Caco-2 (cell line): Measurements from ENCODE around the gene MICAL3. TPM values are rescaled to one million over a fixed set of nuclear protein-coding genes. Genes with fewer than 3 reads are reported as not detected.
A peak's percentile ranks its signal among the peaks of the same experiment; 100 is the strongest.
"Not testable (repeated sequence)": the region's sequence is repeated elsewhere in the genome, so short reads cannot be mapped to it uniquely, and the experiment has no call there.

ENCODE experiments used
- Bru-seq: library from RNA; stranded (reverse); fragments of 400-500 nt; gene quantifications from one replicate; lab custom pipeline; 2021; lab: Mats Ljungman, UMichigan
- BruChase-seq, 2 experiments: library from RNA; stranded (reverse); fragments of 400-500 nt; gene quantifications; one replicate each; lab custom pipeline; 2021; lab: Mats Ljungman, UMichigan
- BruUV-seq: library from RNA; stranded (reverse); fragments of 400-500 nt; replicated peaks from 2 replicates; lab custom pipeline; 2021; lab: Mats Ljungman, UMichigan
- CTCF ChIA-PET: fragments of 300-600 bp; sonication (Branson Sonifier 250); formaldehyde crosslinking; loops from one replicate; lab custom pipeline; 2022; ENCODE audit warnings: antibody characterized with exemption; lab: Charles Lee
- POLR2A ChIA-PET: fragments of 300-600 bp; sonication (Branson Sonifier 250); formaldehyde crosslinking; loops from one replicate; lab custom pipeline; 2022; ENCODE audit warnings: antibody characterized with exemption; lab: Charles Lee
- DNase-seq, 2 experiments: peaks; one replicate each; pipeline versions ENCODE4 v3.0.0 to v3.0.0-alpha.2; 2020 to 2022
- H3K27me3 ChIP-seq: replicated peaks from 2 replicates; pipeline ENCODE4 v1.6.0; 2011; ENCODE audit warnings: low read length; ENCODE audit not compliant: control insufficient read depth, insufficient read depth
- H3K36me3 ChIP-seq: 2 replicates; pipeline ENCODE4 v1.5.1; 2011; ENCODE audit warnings: low read length; ENCODE audit not compliant: control insufficient read depth, insufficient read depth
- H3K4me1 ChIP-seq: fragments of 250-450 bp; sonication (Bioruptor Pico); 2 replicates; pipeline ENCODE4 v1.5.1; 2020; ENCODE audit warnings: mild to moderate bottlenecking
- H3K4me3 ChIP-seq: 2 replicates; pipeline ENCODE4 v1.5.1; 2011; ENCODE audit warnings: low read depth, mild to moderate bottlenecking, control low read depth, low read length
- H3K9me3 ChIP-seq: fragments of 250-450 bp; sonication (Bioruptor Pico); 2 replicates; pipeline ENCODE4 v1.5.1; 2020; ENCODE audit warnings: mild to moderate bottlenecking, moderate library complexity
- H3K27ac Mint-ChIP-seq: one replicate; pipeline ENCODE4 v1.8.0; 2022; ENCODE audit warnings: mixed read lengths; ENCODE audit not compliant: unreplicated experiment
- H3K27me3 Mint-ChIP-seq: one replicate; pipeline ENCODE4 v1.8.0; 2022; ENCODE audit warnings: mixed read lengths; ENCODE audit not compliant: insufficient read depth, unreplicated experiment
- H3K36me3 Mint-ChIP-seq: one replicate; pipeline ENCODE4 v1.8.0; 2022; ENCODE audit warnings: mild to moderate bottlenecking, mixed read lengths; ENCODE audit not compliant: insufficient read depth, unreplicated experiment
- H3K4me1 Mint-ChIP-seq: one replicate; pipeline ENCODE4 v1.8.0; 2022; ENCODE audit warnings: low read depth, mixed read lengths; ENCODE audit not compliant: unreplicated experiment
- H3K4me3 Mint-ChIP-seq: one replicate; pipeline ENCODE4 v1.8.0; 2022; ENCODE audit warnings: mild to moderate bottlenecking, moderate library complexity, mixed read lengths; ENCODE audit not compliant: unreplicated experiment
- H3K9me3 Mint-ChIP-seq: one replicate; pipeline ENCODE4 v1.8.0; 2022; ENCODE audit warnings: mixed read lengths; ENCODE audit not compliant: unreplicated experiment
- intact Hi-C: fragments of 100-400 bp; cut with micrococcal nuclease; formaldehyde crosslinking; loops from one replicate; pipeline ENCODE4 v1.10.0; 2022; ENCODE audit not compliant: unreplicated experiment
- long read RNA-seq: library from polyadenylated mRNA; stranded (forward); transcript quantifications from one replicate; pipeline ENCODE4 v2.0.0, GENCODE V29; 2022
- total RNA-seq: library from RNA; stranded (reverse); gene quantifications from 2 replicates; pipeline ENCODE4 v1.2.3, GENCODE V29; 2022
- TF ChIP-seq, protein P1 (sequence below), 2 experiments: fragments of 200-600 bp in 1 of 2; IDR thresholded peaks; 1 replicate in 1 of 2; 2 replicates in 1 of 2; pipeline versions ENCODE4 v1.5.1 to v1.8.0; 2011 to 2022; ENCODE audit warnings: antibody characterized with exemption in 1 of 2, control low read depth in 1 of 2, inconsistent platforms in 1 of 2, low read depth in 1 of 2, low read length in 1 of 2, mild to moderate bottlenecking in 1 of 2, moderate library complexity in 1 of 2; ENCODE audit not compliant: insufficient read depth in 1 of 2, severe bottlenecking in 1 of 2, unreplicated experiment in 1 of 2

MICAL3 gene, protein sequence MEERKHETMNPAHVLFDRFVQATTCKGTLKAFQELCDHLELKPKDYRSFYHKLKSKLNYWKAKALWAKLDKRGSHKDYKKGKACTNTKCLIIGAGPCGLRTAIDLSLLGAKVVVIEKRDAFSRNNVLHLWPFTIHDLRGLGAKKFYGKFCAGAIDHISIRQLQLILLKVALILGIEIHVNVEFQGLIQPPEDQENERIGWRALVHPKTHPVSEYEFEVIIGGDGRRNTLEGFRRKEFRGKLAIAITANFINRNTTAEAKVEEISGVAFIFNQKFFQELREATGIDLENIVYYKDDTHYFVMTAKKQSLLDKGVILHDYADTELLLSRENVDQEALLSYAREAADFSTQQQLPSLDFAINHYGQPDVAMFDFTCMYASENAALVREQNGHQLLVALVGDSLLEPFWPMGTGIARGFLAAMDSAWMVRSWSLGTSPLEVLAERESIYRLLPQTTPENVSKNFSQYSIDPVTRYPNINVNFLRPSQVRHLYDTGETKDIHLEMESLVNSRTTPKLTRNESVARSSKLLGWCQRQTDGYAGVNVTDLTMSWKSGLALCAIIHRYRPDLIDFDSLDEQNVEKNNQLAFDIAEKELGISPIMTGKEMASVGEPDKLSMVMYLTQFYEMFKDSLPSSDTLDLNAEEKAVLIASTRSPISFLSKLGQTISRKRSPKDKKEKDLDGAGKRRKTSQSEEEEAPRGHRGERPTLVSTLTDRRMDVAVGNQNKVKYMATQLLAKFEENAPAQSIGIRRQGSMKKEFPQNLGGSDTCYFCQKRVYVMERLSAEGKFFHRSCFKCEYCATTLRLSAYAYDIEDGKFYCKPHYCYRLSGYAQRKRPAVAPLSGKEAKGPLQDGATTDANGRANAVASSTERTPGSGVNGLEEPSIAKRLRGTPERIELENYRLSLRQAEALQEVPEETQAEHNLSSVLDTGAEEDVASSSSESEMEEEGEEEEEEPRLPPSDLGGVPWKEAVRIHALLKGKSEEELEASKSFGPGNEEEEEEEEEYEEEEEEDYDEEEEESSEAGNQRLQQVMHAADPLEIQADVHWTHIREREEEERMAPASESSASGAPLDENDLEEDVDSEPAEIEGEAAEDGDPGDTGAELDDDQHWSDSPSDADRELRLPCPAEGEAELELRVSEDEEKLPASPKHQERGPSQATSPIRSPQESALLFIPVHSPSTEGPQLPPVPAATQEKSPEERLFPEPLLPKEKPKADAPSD (N-terminal part only)
- total RNA-seq (65.6 and 74.0 TPM in 2 replicates), Bru-seq, nascent RNA (percentile 71 among the genes with signal in this experiment), BruChase-seq, experiment 1, labeled RNA remaining after a 2-hour chase (percentile 68 among the genes with signal in this experiment), BruChase-seq, experiment 2, labeled RNA remaining after a 6-hour chase (percentile 72 among the genes with signal in this experiment)
- long read RNA-seq, partial matches to known transcripts: 4 of 12 reads
- long read RNA-seq, other reads (novel, unspliced or antisense): 6 of 12 reads

- DNase-seq: peak; percentile 44 to 83
- Histone ChIP-seq H3K27me3 (no peaks in the 10 kb centered on the region), H3K4me3 (peak within 1 kb of the TSS; percentile 55), H3K9me3 (no peaks in the 10 kb centered on the region), H3K36me3 (no peaks in the 10 kb centered on the region), H3K4me1 (peaks cover 3% of the 10 kb centered on the region; the same call in 1 of the 2 replicates)
- Mint-ChIP-seq H3K27me3 (peaks cover 2% of the 10 kb centered on the region), H3K4me3 (peak within 1 kb of the TSS; percentile 76), H3K9me3 (no peaks in the 10 kb centered on the region), H3K36me3 (no peaks in the 10 kb centered on the region), H3K27ac (peak within 1 kb of the TSS; percentile 21), H3K4me1 (peaks cover 6% of the 10 kb centered on the region)
- ChIA-PET POLR2A (interaction anchor here (0.7 kb wide), 1 partner anchor 37 kb away, joined by 3 read pairs; no protein-coding TSS in a partner anchor), CTCF (interaction anchor here (0.6 to 1.6 kb wide), 4 partner anchors 52 to 196 kb away, joined by 3 to 9 read pairs (median 5); no protein-coding TSS in a partner anchor)
- TF ChIP-seq, protein P1, sequence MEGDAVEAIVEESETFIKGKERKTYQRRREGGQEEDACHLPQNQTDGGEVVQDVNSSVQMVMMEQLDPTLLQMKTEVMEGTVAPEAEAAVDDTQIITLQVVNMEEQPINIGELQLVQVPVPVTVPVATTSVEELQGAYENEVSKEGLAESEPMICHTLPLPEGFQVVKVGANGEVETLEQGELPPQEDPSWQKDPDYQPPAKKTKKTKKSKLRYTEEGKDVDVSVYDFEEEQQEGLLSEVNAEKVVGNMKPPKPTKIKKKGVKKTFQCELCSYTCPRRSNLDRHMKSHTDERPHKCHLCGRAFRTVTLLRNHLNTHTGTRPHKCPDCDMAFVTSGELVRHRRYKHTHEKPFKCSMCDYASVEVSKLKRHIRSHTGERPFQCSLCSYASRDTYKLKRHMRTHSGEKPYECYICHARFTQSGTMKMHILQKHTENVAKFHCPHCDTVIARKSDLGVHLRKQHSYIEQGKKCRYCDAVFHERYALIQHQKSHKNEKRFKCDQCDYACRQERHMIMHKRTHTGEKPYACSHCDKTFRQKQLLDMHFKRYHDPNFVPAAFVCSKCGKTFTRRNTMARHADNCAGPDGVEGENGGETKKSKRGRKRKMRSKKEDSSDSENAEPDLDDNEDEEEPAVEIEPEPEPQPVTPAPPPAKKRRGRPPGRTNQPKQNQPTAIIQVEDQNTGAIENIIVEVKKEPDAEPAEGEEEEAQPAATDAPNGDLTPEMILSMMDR (IDR thresholded peaks at IDR 0.05; ENCODE audit: insufficient read depth in 1 of 2, low read depth in 1 of 2, low read length in 1 of 2, severe bottlenecking in 1 of 2, unreplicated experiment in 1 of 2): peak; percentile 39 to 67
- BruUV-seq: no TSS peak
- intact Hi-C loops: loop anchor here (1.0 to 5.0 kb wide), 4 partner anchors 23 to 194 kb away; partner anchors contain the start of gene PEX26
These were observed at the start of gene MICAL3 for GRCh38 chr22:18024276-18024939. Gene MICAL3, minus strand, starts transcription at chr22:18024561. Its CDS starts 117,749 bp downstream, at chr22:17906812.

DNA sequence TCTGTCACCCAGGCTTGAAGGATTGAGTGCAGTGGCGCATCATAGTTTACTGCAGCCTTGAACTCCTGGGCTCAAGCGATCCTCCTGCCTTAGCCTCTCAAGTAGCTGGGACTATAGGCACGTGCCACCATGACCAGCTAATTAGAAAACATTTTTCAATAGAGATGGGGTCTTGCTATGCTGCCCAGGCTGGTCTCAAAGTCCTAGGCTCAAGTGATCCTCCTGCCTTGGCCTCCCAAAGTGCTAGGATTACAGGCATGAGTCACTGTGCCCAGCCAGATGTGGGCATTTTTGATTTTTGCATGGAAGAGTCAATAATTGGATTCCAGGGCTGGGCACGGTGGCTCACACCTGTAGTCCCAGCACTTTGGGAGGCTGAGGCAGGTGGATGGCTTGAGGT, 49.6 kb upstream of the MICAL3 start:
- H3K27me3 ChIP-seq, H3K9me3 ChIP-seq, H3K36me3 ChIP-seq, BruUV-seq, DNase-seq, H3K27me3 Mint-ChIP-seq, H3K9me3 Mint-ChIP-seq, CTCF ChIA-PET, POLR2A ChIA-PET, H3K4me3 Mint-ChIP-seq, H3K4me3 ChIP-seq, H3K27ac Mint-ChIP-seq, intact Hi-C loops: not testable (repeated sequence)
- Mint-ChIP-seq H3K4me1 (peaks cover 30% of the 10 kb centered on the region), H3K36me3 (peaks cover 15% of the 10 kb centered on the region)
- H3K4me1 ChIP-seq: peaks cover 44% of the 10 kb centered on the region

DNA sequence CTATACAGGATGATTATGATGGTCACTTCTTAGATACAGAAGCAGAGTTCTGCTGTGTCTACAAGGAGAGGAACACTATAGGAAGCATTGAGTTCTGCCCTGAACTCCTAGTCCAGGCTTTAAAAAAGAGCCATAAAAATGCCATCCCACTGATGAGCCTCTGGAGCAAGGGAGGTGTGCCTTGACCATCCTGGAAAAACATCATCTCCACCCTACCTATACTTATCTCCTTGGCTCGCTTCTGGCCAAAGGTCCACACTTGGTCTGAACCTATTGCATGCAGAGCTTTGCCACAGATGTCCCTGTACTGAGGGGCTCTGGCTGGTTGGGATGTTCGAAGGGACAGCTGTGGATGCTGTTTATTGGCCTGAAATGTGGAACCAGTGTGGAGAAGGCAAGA, 49.1 kb upstream of the MICAL3 start:
- H3K4me1 Mint-ChIP-seq: peaks cover 30% of the 10 kb centered on the region
- H3K36me3 Mint-ChIP-seq: peaks cover 11% of the 10 kb centered on the region
- no peaks in the 10 kb centered on the region for H3K27me3 ChIP-seq
- no peaks in the 10 kb centered on the region for H3K36me3 ChIP-seq
- no peak for DNase-seq
- H3K9me3 Mint-ChIP-seq: no peaks in the 10 kb centered on the region
- no peak overlapping the region for H3K4me3 ChIP-seq
- H3K9me3 ChIP-seq: no peaks in the 10 kb centered on the region
- no peak overlapping the region for H3K27ac Mint-ChIP-seq
- TF ChIP-seq, protein P1 (IDR thresholded peaks at IDR 0.05; ENCODE audit: insufficient read depth in 1 of 2, low read depth in 1 of 2, low read length in 1 of 2, severe bottlenecking in 1 of 2, unreplicated experiment in 1 of 2): no peak
- H3K4me3 Mint-ChIP-seq: no peak overlapping the region
- intact Hi-C loops: no loop called here
- ChIA-PET POLR2A (no interaction called here), CTCF (no interaction called here)
- no TSS peak for BruUV-seq
- H3K27me3 Mint-ChIP-seq: no peaks in the 10 kb centered on the region
- H3K4me1 ChIP-seq: peaks cover 49% of the 10 kb centered on the region
